Activated B cell treated with CpG ODN at 0.5 μM for 24 hours (primary cell): ENCODE measurements around the gene SPON1. TPM values are rescaled to one million over a fixed set of nuclear protein-coding genes. Genes with fewer than 3 reads are reported as not detected.

Source experiments
- ATAC-seq: fragments of 200-7000 bp; cut with Tn5 transposase; one replicate; pipeline ENCODE4 v1.10.0; 2021; ENCODE audit warnings: low read depth, mild to moderate bottlenecking, moderate library complexity
- CTCF ChIA-PET: fragments of 350-600 bp; sonication (Branson Sonifier 250); formaldehyde crosslinking; loops from one replicate; lab custom pipeline; 2021; ENCODE audit warnings: antibody characterized with exemption; lab: Charles Lee
- POLR2A ChIA-PET: fragments of 350-600 bp; sonication (Branson Sonifier 250); formaldehyde crosslinking; loops from one replicate; lab custom pipeline; 2021; ENCODE audit warnings: antibody characterized with exemption; lab: Charles Lee
- DNase-seq: peaks from one replicate; pipeline ENCODE4 v3.0.0; 2022
- H3K27ac Mint-ChIP-seq: one replicate; pipeline ENCODE4 v1.8.0; 2020; ENCODE audit warnings: mixed read lengths
- H3K27me3 Mint-ChIP-seq: one replicate; pipeline ENCODE4 v1.8.0; 2021; ENCODE audit warnings: mixed read lengths
- H3K36me3 Mint-ChIP-seq: one replicate; pipeline ENCODE4 v1.8.0; 2021; ENCODE audit warnings: low read depth, mixed read lengths
- H3K4me1 Mint-ChIP-seq: one replicate; pipeline ENCODE4 v1.8.0; 2021; ENCODE audit warnings: mixed read lengths
- H3K4me3 Mint-ChIP-seq: one replicate; pipeline ENCODE4 v1.8.0; 2020; ENCODE audit warnings: mild to moderate bottlenecking, mixed read lengths
- H3K9me3 Mint-ChIP-seq: one replicate; pipeline ENCODE4 v1.8.0; 2020; ENCODE audit warnings: mixed read lengths
- CTCF ChIP-seq: fragments of 200-600 bp; IDR thresholded peaks from one replicate; pipeline ENCODE4 v1.8.0; 2022; ENCODE audit warnings: antibody characterized with exemption, mild to moderate bottlenecking
- intact Hi-C: fragments of 100-400 bp; cut with micrococcal nuclease; formaldehyde crosslinking; loops from one replicate; pipeline ENCODE4 v1.15.1; 2024
- total RNA-seq: library from RNA; stranded (reverse); gene quantifications from 2 replicates; pipeline ENCODE4 v1.2.3, GENCODE V29; 2022

SPON1 gene
- total RNA-seq, 1 donor from 2014 or later = not detected

GRCh38 chr11:14306481-14306880 lies 344.0 kb downstream of the SPON1 start:
- Mint-ChIP-seq H3K9me3 (no peaks in the 10 kb centered on the region), H3K27ac (peak overlapping the region; percentile 21), H3K4me3 (no peak overlapping the region), H3K27me3 (no peaks in the 10 kb centered on the region), H3K36me3 (peaks cover 2% of the 10 kb centered on the region), H3K4me1 (peaks cover 39% of the 10 kb centered on the region)
- POLR2A ChIA-PET = interaction anchor here (1.4 kb wide), 1 partner anchor 148 kb away, joined by 3 read pairs; no protein-coding TSS in a partner anchor
- intact Hi-C loops = no loop called here
- no peak for TF ChIP-seq CTCF
- CTCF ChIA-PET = interaction anchor here (0.5 to 6.9 kb wide), 3 partner anchors 16 to 148 kb away, joined by 3 to 245 read pairs (median 3); no protein-coding TSS in a partner anchor
- DNase-seq (no peak), ATAC-seq (no peak)

GRCh38 chr11:14308114-14308896 lies 345.8 kb downstream of the SPON1 start:
- CTCF ChIA-PET = interaction anchor here (0.6 to 2.3 kb wide), 24 partner anchors 10 to 641 kb away, joined by 3 to 20 read pairs (median 4); no protein-coding TSS in a partner anchor
- Mint-ChIP-seq H3K27me3 (no peaks in the 10 kb centered on the region), H3K9me3 (no peaks in the 10 kb centered on the region), H3K4me3 (no peak overlapping the region), H3K36me3 (peaks cover 2% of the 10 kb centered on the region), H3K27ac (no peak overlapping the region), H3K4me1 (peaks cover 43% of the 10 kb centered on the region)
- POLR2A ChIA-PET = interaction anchor here (0.7 to 1.5 kb wide), 9 partner anchors 11 to 147 kb away, joined by 3 to 6 read pairs (median 4); no protein-coding TSS in a partner anchor
- ATAC-seq (peak; percentile 51), DNase-seq (no peak)
- intact Hi-C loops = loop anchor here (1.0 to 2.0 kb wide), 4 partner anchors 51 to 146 kb away; partner anchors contain the start of gene RRAS2
- TF ChIP-seq CTCF = peak; percentile 58

DNA sequence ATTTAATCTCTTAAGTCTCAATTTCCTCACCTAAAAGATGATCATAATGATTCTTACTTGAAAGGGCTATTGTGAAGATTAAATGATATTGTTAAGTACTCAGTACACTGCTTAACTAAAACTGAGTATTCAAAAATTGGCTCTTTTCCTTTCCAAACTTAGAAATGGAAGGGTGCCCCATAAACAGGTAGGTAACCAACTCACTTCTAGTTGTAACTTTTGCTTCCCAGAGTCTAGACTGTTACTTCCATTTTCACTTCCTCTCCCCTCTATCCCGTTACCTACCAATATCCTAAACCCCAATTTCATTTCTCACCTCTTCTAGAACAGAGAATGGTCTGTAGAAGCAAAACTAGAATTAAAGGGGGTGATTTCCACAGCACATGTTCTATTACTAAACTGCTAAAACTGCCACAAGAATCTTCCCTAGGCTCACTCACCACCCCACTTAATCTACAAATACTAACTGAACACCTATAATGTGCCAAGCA lies 346.4 kb downstream of the SPON1 start:
- H3K4me1 Mint-ChIP-seq = peaks cover 42% of the 10 kb centered on the region
- DNase-seq = no peak
- no peaks in the 10 kb centered on the region for H3K9me3 Mint-ChIP-seq
- H3K27me3 Mint-ChIP-seq = no peaks in the 10 kb centered on the region
- ATAC-seq = no peak
- H3K27ac Mint-ChIP-seq = no peak overlapping the region
- intact Hi-C loops = loop anchor here (1.0 to 2.0 kb wide), 4 partner anchors 50 to 146 kb away; partner anchors contain the start of gene RRAS2
- CTCF ChIA-PET = interaction anchor here (0.8 to 2.3 kb wide), 18 partner anchors 12 to 641 kb away, joined by 3 to 20 read pairs (median 4); no protein-coding TSS in a partner anchor
- H3K4me3 Mint-ChIP-seq = no peak overlapping the region
- H3K36me3 Mint-ChIP-seq = peaks cover 2% of the 10 kb centered on the region
- no peak for TF ChIP-seq CTCF
- POLR2A ChIA-PET = interaction anchor here (0.7 to 1.7 kb wide), 8 partner anchors 10 to 146 kb away, joined by 3 to 11 read pairs (median 4); no protein-coding TSS in a partner anchor

GRCh38 chr11:14309425-14310192 lies 347.1 kb downstream of the SPON1 start:
- H3K4me3 Mint-ChIP-seq = no peak overlapping the region
- peaks cover 42% of the 10 kb centered on the region for H3K4me1 Mint-ChIP-seq
- peaks cover 2% of the 10 kb centered on the region for H3K36me3 Mint-ChIP-seq
- DNase-seq (no peak), ATAC-seq (no peak)
- TF ChIP-seq CTCF = no peak
- POLR2A ChIA-PET = interaction anchor here (1.4 to 1.7 kb wide), 2 partner anchors 15 to 48 kb away, joined by 4 to 11 read pairs; no protein-coding TSS in a partner anchor
- no peaks in the 10 kb centered on the region for H3K27me3 Mint-ChIP-seq
- intact Hi-C loops = loop anchor here (2.0 to 10.0 kb wide), 5 partner anchors 71 to 583 kb away; partner anchors contain the start of gene CYP2R1
- CTCF ChIA-PET = interaction anchor here (0.8 to 2.3 kb wide), 7 partner anchors 15 to 145 kb away, joined by 3 to 8 read pairs (median 3); no protein-coding TSS in a partner anchor
- no peak overlapping the region for H3K27ac Mint-ChIP-seq
- no peaks in the 10 kb centered on the region for H3K9me3 Mint-ChIP-seq
